Lower leg skin (tissue), 4 donors: ENCODE data around the gene TMOD3. TPM values are rescaled to one million over a fixed set of nuclear protein-coding genes. Genes with fewer than 3 reads are reported as not detected.
"Not testable (repeated sequence)": the region's sequence is repeated elsewhere in the genome, so short reads cannot be mapped to it uniquely, and the experiment has no call there.

Source experiments
- DNase-seq, 2 donors: peaks; one replicate each; pipeline ENCODE4 v3.0.0-alpha.2; 2019; ENCODE audit warnings: low spot score in 2 of 2
- H3K4me3 ChIP-seq: fragments of 200-600 bp; sonication (generic); 2 replicates; pipeline ENCODE4 v1.5.1; 2017; ENCODE audit warnings: mild to moderate bottlenecking, low read depth; ENCODE audit not compliant: poor library complexity, severe bottlenecking
- CTCF ChIP-seq, 3 donors: fragments of 450-650 bp; IDR thresholded peaks; one replicate each; pipeline ENCODE4 v1.5.1; 2016; ENCODE audit warnings: antibody characterized with exemption in 3 of 3, mild to moderate bottlenecking in 3 of 3, moderate library complexity in 2 of 3
- POLR2A ChIP-seq, 2 donors: fragments of 450-650 bp; IDR thresholded peaks; one replicate each; pipeline ENCODE4 v1.6.1; 2016 to 2017; ENCODE audit warnings: antibody characterized with exemption in 2 of 2, mild to moderate bottlenecking in 1 of 2, moderate library complexity in 1 of 2
- WGBS, 2 donors: methylation state at CpG; one replicate each; pipeline ENCODE4 v1.1.5; 2018; 5-methylcytosine and 5-hydroxymethylcytosine counted together
- intact Hi-C: fragments of 100-400 bp; cut with DNase I; formaldehyde crosslinking; loops from one replicate; pipeline ENCODE4 v1.15.0; 2023; ENCODE audit warnings: low total_unique reads
- total RNA-seq, 4 donors: library from RNA; depleted of rRNA; stranded (reverse); fragments of >200 nt; gene quantifications; one replicate each; pipeline ENCODE4 v1.1.0, GENCODE V29; 2016

The TMOD3 gene
- total RNA-seq, result 10 to 100 TPM; 35.4 to 47.2 (median 38.6) TPM

- intact Hi-C loops, result no loop called here
- TF ChIP-seq POLR2A (IDR thresholded peaks at IDR 0.05), result peak in 1 of 2 donors; percentile 41
- no peak for TF ChIP-seq CTCF (IDR thresholded peaks at IDR 0.05)
- peak within 1 kb of the TSS; percentile 86 for H3K4me3 ChIP-seq
- 3% methylated on average over 36 to 41 of the region's 89 CpGs for WGBS, 2 donors
- peak; percentile 87 to 99 for DNase-seq
Measured at GRCh38 chr15:51829376-51830275, at the start of gene TMOD3. TSS of gene TMOD3 (plus strand) at chr15:51829653. CDS start at chr15:51862885, 33,232 bp downstream.

- intact Hi-C loops, result no loop called here
- TF ChIP-seq POLR2A (IDR thresholded peaks at IDR 0.05) (no peak), CTCF (IDR thresholded peaks at IDR 0.05) (no peak)
- DNase-seq, result no peak
- 58 to 81% methylated on average over 1 of the region's 1 CpG for WGBS, 2 donors
- H3K4me3 ChIP-seq, result no peak overlapping the region
Measured at GRCh38 chr15:51780636-51781035, 48.8 kb upstream of the TMOD3 start.

- TF ChIP-seq CTCF (IDR thresholded peaks at IDR 0.05) (no peak), POLR2A (IDR thresholded peaks at IDR 0.05) (no peak)
- WGBS, 2 donors, result 56 to 81% methylated on average over 2 of the region's 2 CpGs
- intact Hi-C loops, result no loop called here
- no peak for DNase-seq
- H3K4me3 ChIP-seq, result no peak overlapping the region
Measured at GRCh38 chr15:51781506-51781905, 47.9 kb upstream of the TMOD3 start.

GRCh38 chr15:51782357-51782896 lies 47.0 kb upstream of the TMOD3 start:
- DNase-seq, result no peak
- no peak for TF ChIP-seq CTCF (IDR thresholded peaks at IDR 0.05)
- no peak for TF ChIP-seq POLR2A (IDR thresholded peaks at IDR 0.05)
- 89 to 90% methylated on average over 7 of the region's 7 CpGs for whole genome bisulfite sequencing, 2 donors
- H3K4me3 ChIP-seq, result no peak overlapping the region
- intact Hi-C loops, result no loop called here

- no peak overlapping the region for H3K4me3 ChIP-seq
- 86% methylated on average over 3 of the region's 3 CpGs for WGBS, 2 donors
- intact Hi-C loops, result no loop called here
- DNase-seq, result no peak
- no peak for TF ChIP-seq POLR2A (IDR thresholded peaks at IDR 0.05)
Measured at GRCh38 chr15:51783967-51784366, 45.5 kb upstream of the TMOD3 start.

- H3K4me3 ChIP-seq, intact Hi-C loops, DNase-seq: not testable (repeated sequence)
- WGBS, 2 donors, result 94 to 96% methylated on average over 11 of the region's 11 CpGs
Measured at GRCh38 chr15:51787130-51787529, 42.3 kb upstream of the TMOD3 start.

GRCh38 chr15:51792474-51792873 lies 37.0 kb upstream of the TMOD3 start:
- DNase-seq, intact Hi-C loops, H3K4me3 ChIP-seq: not testable (repeated sequence)
- WGBS, 2 donors, result 94 to 99% methylated on average over 4 of the region's 4 CpGs
